Endothelial cell of umbilical vein (primary cell): ENCODE data around the gene IL4R.
A peak's percentile ranks its signal among the peaks of the same experiment; 100 is the strongest.

Experiments used
- CTCF ChIP-seq, 2 donors: IDR thresholded peaks; 1 replicate in 1 of 2; 2 replicates in 1 of 2; pipeline ENCODE4 v1.5.1; 2011; ENCODE audit warnings: low read length in 2 of 2, mild to moderate bottlenecking in 2 of 2, moderate library complexity in 2 of 2, control low read depth in 1 of 2, inconsistent platforms in 1 of 2, low read depth in 1 of 2; ENCODE audit not compliant: insufficient read depth in 1 of 2; ENCODE audit errors: extremely low read depth in 1 of 2
- EZH2 ChIP-seq: IDR thresholded peaks from 2 replicates; pipeline ENCODE4 v1.6.1; 2012; ENCODE audit warnings: borderline replicate concordance, low read depth, mild to moderate bottlenecking, moderate library complexity, low read length, inconsistent platforms; ENCODE audit not compliant: severe bottlenecking
- GATA2 ChIP-seq: IDR thresholded peaks from 2 replicates; pipeline ENCODE4 v1.7.0; 2011; ENCODE audit warnings: low read depth, mild to moderate bottlenecking, moderate library complexity, mixed read lengths, low read length; ENCODE audit not compliant: insufficient read length, insufficient read depth
- JUN ChIP-seq: IDR thresholded peaks from 2 replicates; pipeline ENCODE4 v1.6.1; 2011; ENCODE audit warnings: borderline replicate concordance, low read depth; ENCODE audit not compliant: insufficient read length, insufficient read depth
- MAX ChIP-seq: IDR thresholded peaks from 2 replicates; pipeline ENCODE4 v1.6.1; 2011; ENCODE audit not compliant: insufficient read depth, insufficient read length
- POLR2A ChIP-seq: IDR thresholded peaks from 2 replicates; pipeline ENCODE4 v1.6.1; 2012; ENCODE audit warnings: low read depth, mild to moderate bottlenecking, control low read depth, low read length

- TF ChIP-seq CTCF (IDR thresholded peaks at IDR 0.05; ENCODE audit: extremely low read depth in 1 of 2, insufficient read depth in 1 of 2, low read depth in 1 of 2, low read length in 2 of 2) (no peak), GATA2 (no peak), EZH2 (no peak), MAX (no peak), JUN (peak; percentile 34), POLR2A (no peak)
Measured at GRCh38 chr16:27408012-27408601, 94.3 kb downstream of the IL4R start.
